ENCODE measurements around the gene TTLL11. TPM values are rescaled to one million over a fixed set of nuclear protein-coding genes. Genes with fewer than 3 reads are reported as not detected.

TTLL11 gene
- total and polyA plus RNA-seq, 2 experiments from 2014 or later = 0.57 to 1.4 TPM

DNA sequence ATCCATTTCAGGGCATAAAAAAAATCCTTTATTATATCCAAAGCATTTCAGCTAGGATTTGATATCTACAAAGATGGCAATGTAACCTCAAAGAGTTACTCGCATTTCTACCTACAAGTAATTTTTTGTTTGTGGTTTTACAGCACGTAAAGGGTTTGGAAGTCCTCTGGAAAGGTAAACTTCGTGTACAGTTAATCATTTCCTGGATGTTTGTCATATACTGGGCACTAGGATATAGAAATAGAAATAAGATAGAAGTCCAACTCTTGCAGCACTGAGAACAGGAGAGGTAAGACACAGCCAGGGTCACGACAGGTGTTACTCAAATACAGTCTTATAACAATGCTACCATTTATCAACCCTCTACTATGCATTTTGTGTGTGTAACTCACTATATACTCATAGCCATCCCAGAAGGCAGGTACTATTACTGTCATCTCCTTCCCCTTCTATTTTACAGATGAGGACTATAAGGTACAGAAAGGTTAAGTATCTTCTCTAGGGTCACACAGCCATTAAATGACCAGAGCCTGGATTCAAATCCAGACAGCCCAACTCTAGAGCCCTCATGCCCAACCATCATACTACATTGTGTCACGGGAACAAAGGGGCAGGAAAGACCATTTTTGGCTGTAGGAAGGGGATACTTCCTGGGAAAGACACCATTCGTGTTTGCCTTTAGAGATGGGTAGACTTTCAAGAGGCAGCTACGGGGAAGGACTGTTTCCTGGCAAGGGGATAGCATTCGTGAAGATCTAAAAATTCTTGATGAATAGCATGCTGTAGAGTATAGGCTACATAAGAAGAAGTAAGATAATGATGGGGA lies 47.5 kb upstream of the TTLL11 start (continued):
- TF ChIP-seq, protein P1, sequence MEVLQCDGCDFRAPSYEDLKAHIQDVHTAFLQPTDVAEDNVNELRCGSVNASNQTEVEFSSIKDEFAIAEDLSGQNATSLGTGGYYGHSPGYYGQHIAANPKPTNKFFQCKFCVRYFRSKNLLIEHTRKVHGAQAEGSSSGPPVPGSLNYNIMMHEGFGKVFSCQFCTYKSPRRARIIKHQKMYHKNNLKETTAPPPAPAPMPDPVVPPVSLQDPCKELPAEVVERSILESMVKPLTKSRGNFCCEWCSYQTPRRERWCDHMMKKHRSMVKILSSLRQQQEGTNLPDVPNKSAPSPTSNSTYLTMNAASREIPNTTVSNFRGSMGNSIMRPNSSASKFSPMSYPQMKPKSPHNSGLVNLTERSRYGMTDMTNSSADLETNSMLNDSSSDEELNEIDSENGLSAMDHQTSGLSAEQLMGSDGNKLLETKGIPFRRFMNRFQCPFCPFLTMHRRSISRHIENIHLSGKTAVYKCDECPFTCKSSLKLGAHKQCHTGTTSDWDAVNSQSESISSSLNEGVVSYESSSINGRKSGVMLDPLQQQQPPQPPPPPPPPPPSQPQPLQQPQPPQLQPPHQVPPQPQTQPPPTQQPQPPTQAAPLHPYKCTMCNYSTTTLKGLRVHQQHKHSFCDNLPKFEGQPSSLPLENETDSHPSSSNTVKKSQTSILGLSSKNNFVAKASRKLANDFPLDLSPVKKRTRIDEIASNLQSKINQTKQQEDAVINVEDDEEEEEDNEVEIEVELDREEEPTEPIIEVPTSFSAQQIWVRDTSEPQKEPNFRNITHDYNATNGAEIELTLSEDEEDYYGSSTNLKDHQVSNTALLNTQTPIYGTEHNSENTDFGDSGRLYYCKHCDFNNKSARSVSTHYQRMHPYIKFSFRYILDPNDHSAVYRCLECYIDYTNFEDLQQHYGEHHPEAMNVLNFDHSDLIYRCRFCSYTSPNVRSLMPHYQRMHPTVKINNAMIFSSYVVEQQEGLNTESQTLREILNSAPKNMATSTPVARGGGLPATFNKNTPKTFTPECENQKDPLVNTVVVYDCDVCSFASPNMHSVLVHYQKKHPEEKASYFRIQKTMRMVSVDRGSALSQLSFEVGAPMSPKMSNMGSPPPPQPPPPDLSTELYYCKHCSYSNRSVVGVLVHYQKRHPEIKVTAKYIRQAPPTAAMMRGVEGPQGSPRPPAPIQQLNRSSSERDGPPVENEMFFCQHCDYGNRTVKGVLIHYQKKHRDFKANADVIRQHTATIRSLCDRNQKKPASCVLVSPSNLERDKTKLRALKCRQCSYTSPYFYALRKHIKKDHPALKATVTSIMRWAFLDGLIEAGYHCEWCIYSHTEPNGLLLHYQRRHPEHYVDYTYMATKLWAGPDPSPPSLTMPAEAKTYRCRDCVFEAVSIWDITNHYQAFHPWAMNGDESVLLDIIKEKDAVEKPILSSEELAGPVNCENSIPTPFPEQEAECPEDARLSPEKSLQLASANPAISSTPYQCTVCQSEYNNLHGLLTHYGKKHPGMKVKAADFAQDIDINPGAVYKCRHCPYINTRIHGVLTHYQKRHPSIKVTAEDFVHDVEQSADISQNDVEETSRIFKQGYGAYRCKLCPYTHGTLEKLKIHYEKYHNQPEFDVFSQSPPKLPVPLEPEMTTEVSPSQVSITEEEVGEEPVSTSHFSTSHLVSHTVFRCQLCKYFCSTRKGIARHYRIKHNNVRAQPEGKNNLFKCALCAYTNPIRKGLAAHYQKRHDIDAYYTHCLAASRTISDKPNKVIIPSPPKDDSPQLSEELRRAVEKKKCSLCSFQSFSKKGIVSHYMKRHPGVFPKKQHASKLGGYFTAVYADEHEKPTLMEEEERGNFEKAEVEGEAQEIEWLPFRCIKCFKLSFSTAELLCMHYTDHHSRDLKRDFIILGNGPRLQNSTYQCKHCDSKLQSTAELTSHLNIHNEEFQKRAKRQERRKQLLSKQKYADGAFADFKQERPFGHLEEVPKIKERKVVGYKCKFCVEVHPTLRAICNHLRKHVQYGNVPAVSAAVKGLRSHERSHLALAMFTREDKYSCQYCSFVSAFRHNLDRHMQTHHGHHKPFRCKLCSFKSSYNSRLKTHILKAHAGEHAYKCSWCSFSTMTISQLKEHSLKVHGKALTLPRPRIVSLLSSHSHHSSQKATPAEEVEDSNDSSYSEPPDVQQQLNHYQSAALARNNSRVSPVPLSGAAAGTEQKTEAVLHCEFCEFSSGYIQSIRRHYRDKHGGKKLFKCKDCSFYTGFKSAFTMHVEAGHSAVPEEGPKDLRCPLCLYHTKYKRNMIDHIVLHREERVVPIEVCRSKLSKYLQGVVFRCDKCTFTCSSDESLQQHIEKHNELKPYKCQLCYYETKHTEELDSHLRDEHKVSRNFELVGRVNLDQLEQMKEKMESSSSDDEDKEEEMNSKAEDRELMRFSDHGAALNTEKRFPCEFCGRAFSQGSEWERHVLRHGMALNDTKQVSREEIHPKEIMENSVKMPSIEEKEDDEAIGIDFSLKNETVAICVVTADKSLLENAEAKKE (CRISPR knock-in tag; IDR thresholded peaks at IDR 0.05) = no peak
- TF ChIP-seq NANOG (IDR thresholded peaks at IDR 0.05; ENCODE audit: borderline replicate concordance) = no peak
- TF ChIP-seq EZH2phosphoT487 (IDR thresholded peaks at IDR 0.05; ENCODE audit: unreplicated experiment) = no peak
- TF ChIP-seq, protein P2, sequence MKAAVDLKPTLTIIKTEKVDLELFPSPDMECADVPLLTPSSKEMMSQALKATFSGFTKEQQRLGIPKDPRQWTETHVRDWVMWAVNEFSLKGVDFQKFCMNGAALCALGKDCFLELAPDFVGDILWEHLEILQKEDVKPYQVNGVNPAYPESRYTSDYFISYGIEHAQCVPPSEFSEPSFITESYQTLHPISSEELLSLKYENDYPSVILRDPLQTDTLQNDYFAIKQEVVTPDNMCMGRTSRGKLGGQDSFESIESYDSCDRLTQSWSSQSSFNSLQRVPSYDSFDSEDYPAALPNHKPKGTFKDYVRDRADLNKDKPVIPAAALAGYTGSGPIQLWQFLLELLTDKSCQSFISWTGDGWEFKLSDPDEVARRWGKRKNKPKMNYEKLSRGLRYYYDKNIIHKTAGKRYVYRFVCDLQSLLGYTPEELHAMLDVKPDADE (IDR thresholded peaks at IDR 0.05) = no peak
- no peak for TF ChIP-seq JUNB (IDR thresholded peaks at IDR 0.05; ENCODE audit: unreplicated experiment)

DNA sequence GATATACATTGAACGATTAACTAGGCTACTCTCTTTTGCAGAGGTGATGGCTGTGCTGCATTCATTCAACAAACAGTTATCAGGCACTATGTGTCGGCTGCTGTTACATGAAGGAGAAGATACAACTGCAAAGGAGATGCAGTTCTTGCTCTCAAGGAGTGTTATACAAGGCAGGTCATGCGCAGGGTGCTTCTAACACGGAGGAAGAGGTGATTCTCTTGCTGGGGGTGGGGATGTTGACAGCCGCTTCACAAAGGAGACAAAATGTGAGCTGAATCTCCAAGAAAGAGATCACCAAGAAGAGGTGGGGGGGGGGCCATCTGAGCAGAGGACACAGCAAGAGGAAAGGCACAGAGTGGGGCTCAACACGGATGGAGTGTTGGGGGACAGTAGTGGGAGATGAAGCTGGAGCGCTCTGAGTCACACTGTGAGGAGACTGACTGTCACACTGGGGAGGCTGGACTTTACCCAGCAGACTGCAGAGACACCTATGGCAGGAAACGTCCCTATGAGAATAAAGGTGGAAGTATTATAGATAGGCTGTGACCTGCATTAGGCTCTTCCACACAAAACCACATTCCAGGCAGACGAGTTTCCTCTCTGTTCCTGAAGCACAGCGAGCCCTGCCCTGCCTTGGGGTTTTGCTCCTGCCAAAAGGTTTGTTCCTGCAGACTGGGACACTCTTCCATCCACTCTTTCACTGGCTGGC lies 45.6 kb upstream of the TTLL11 start:
- H3K9me3 Mint-ChIP-seq = no peaks in the 10 kb centered on the region
- H3K27me3 ChIP-seq (ENCODE audit: insufficient read depth) = no peaks in the 10 kb centered on the region
- no peak for TF ChIP-seq ZNF114 (CRISPR knock-in tag; IDR thresholded peaks at IDR 0.05)
- TF ChIP-seq, protein P3, sequence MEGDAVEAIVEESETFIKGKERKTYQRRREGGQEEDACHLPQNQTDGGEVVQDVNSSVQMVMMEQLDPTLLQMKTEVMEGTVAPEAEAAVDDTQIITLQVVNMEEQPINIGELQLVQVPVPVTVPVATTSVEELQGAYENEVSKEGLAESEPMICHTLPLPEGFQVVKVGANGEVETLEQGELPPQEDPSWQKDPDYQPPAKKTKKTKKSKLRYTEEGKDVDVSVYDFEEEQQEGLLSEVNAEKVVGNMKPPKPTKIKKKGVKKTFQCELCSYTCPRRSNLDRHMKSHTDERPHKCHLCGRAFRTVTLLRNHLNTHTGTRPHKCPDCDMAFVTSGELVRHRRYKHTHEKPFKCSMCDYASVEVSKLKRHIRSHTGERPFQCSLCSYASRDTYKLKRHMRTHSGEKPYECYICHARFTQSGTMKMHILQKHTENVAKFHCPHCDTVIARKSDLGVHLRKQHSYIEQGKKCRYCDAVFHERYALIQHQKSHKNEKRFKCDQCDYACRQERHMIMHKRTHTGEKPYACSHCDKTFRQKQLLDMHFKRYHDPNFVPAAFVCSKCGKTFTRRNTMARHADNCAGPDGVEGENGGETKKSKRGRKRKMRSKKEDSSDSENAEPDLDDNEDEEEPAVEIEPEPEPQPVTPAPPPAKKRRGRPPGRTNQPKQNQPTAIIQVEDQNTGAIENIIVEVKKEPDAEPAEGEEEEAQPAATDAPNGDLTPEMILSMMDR (conservative IDR thresholded peaks at IDR 0.05; ENCODE audit: low read depth in 2 of 2) = no peak
- TF ChIP-seq JUNB (IDR thresholded peaks at IDR 0.05; ENCODE audit: unreplicated experiment) = no peak
- TF ChIP-seq CREB1 (CRISPR knock-in tag; IDR thresholded peaks at IDR 0.05; ENCODE audit: low read depth) = no peak
- no peak for TF ChIP-seq NANOG (IDR thresholded peaks at IDR 0.05; ENCODE audit: borderline replicate concordance)

More for the DNA sequence above, 45.6 kb upstream of the TTLL11 start:
- Mint-ChIP-seq H3K4me3 (no peak overlapping the region), H3K27ac (no peak overlapping the region), H3K27me3 (ENCODE audit: insufficient read depth, low read depth, poor library complexity) (peaks cover 7% of the 10 kb centered on the region), H3K4me1 (peaks cover 19% of the 10 kb centered on the region), H3K36me3 (ENCODE audit: low read depth) (peaks cover 2% of the 10 kb centered on the region; the same call in 2 of the 3 replicates)
- no peak overlapping the region for H3K27ac ChIP-seq (ENCODE audit: low read depth)
- no peak for ATAC-seq
- H3F3A ChIP-seq (replicated peaks; ENCODE audit: low read depth) = no peaks in the 10 kb centered on the region
- H3K9me2 ChIP-seq (ENCODE audit: insufficient read depth) = no peaks in the 10 kb centered on the region
- no peaks in the 10 kb centered on the region for H3K79me2 ChIP-seq (replicated peaks; ENCODE audit: insufficient read depth)
- no peak for DNase-seq (ENCODE audit: low spot score)
- H3K36me3 ChIP-seq (ENCODE audit: insufficient read depth) = no peaks in the 10 kb centered on the region
- peaks cover 24% of the 10 kb centered on the region for H3K4me1 ChIP-seq (ENCODE audit: insufficient read depth)
- no peak overlapping the region for H3K4me3 ChIP-seq
- no peak overlapping the region; the same call in 1 of the 2 replicates for H2AFZ ChIP-seq
- no peak overlapping the region for H3K4me2 ChIP-seq
- H4K20me1 ChIP-seq (replicated peaks; ENCODE audit: insufficient read depth) = no peaks in the 10 kb centered on the region; the same call in 1 of the 2 replicates
